CD14-positive monocyte (primary cell): Measurements from ENCODE around the gene RFX3. TPM values are rescaled to one million over a fixed set of nuclear protein-coding genes. Genes with fewer than 3 reads are reported as not detected.

Experiments
- DNase-seq, 3 donors: peaks; one replicate each; pipeline ENCODE4 v3.0.0-alpha.2; 2011 to 2022
- H2AFZ ChIP-seq: 2 replicates; pipeline ENCODE4 v1.6.0; 2012; ENCODE audit warnings: mild to moderate bottlenecking, low read depth, low read length, inconsistent platforms; ENCODE audit not compliant: insufficient read depth, poor library complexity, severe bottlenecking
- H3K27ac ChIP-seq, 2 donors: 1 replicate in 1 of 2; 2 replicates in 1 of 2; pipeline ENCODE4 v1.5.1; 2012 to 2013; ENCODE audit warnings: low read length in 2 of 2, control low read depth in 1 of 2, inconsistent platforms in 1 of 2, low read depth in 1 of 2, mild to moderate bottlenecking in 1 of 2
- H3K27me3 ChIP-seq, 2 donors: one replicate each; pipeline versions ENCODE4 v1.6.0 to v1.6.1; 2011 to 2013; ENCODE audit warnings: low read length in 2 of 2; ENCODE audit not compliant: control insufficient read depth in 2 of 2, insufficient read depth in 2 of 2
- H3K36me3 ChIP-seq, 2 donors: replicated peaks in 1 of 2; 1 replicate in 1 of 2; 2 replicates in 1 of 2; pipeline versions ENCODE4 v1.5.1 to v1.6.1; 2012 to 2013; ENCODE audit warnings: low read length in 2 of 2, control low read depth in 1 of 2, inconsistent platforms in 1 of 2, mild to moderate bottlenecking in 1 of 2; ENCODE audit not compliant: insufficient read depth in 2 of 2, control insufficient read depth in 1 of 2
- H3K4me1 ChIP-seq, 2 donors: 1 replicate in 1 of 2; 2 replicates in 1 of 2; pipeline versions ENCODE4 v1.5.1 to v1.6.1; 2012 to 2013; ENCODE audit warnings: low read length in 2 of 2, control low read depth in 1 of 2, inconsistent platforms in 1 of 2, mild to moderate bottlenecking in 1 of 2, moderate library complexity in 1 of 2; ENCODE audit not compliant: insufficient read depth in 2 of 2, control insufficient read depth in 1 of 2
- H3K4me2 ChIP-seq: replicated peaks from 2 replicates; pipeline ENCODE3; 2012; ENCODE audit warnings: low read length, moderate library complexity, mild to moderate bottlenecking; ENCODE audit not compliant: poor library complexity, severe bottlenecking; ENCODE audit errors: extremely low read depth
- H3K4me3 ChIP-seq, 3 experiments: fragments of 200-600 bp in 1 of 3; sonication (generic) in 1 of 3; replicated peaks in 1 of 3; 1 replicate in 2 of 3; 2 replicates in 1 of 3; pipeline ENCODE4 v1.5.1; 2011 to 2013; ENCODE audit warnings: low read length in 3 of 3, mild to moderate bottlenecking in 3 of 3, control low read depth in 2 of 3, low read depth in 2 of 3, inconsistent platforms in 1 of 3, moderate library complexity in 1 of 3
- H3K79me2 ChIP-seq: 2 replicates; pipeline ENCODE4 v1.6.0; 2012; ENCODE audit warnings: mild to moderate bottlenecking, control low read depth, inconsistent platforms, low read length, moderate library complexity; ENCODE audit not compliant: insufficient read depth
- H3K9ac ChIP-seq: 2 replicates; pipeline ENCODE4 v1.6.0; 2017; ENCODE audit warnings: low read length, mild to moderate bottlenecking; ENCODE audit not compliant: insufficient read depth, poor library complexity, severe bottlenecking
- H3K9me3 ChIP-seq, 2 donors: replicated peaks in 1 of 2; 1 replicate in 1 of 2; 2 replicates in 1 of 2; pipeline versions ENCODE4 v1.5.1 to v1.6.1; 2012 to 2013; ENCODE audit warnings: low read length in 2 of 2, control low read depth in 1 of 2; ENCODE audit not compliant: control insufficient read depth in 1 of 2, insufficient read depth in 1 of 2
- H4K20me1 ChIP-seq: 2 replicates; pipeline ENCODE4 v1.6.0; 2012; ENCODE audit warnings: mild to moderate bottlenecking, low read length, control low read depth, moderate library complexity; ENCODE audit not compliant: insufficient read depth
- H3K27ac Mint-ChIP-seq, 7 donors: one replicate each; pipeline ENCODE4 v1.8.0; 2020; ENCODE audit warnings: mild to moderate bottlenecking in 7 of 7, mixed read lengths in 7 of 7, moderate library complexity in 6 of 7, inconsistent platforms in 2 of 7
- H3K27me3 Mint-ChIP-seq, 3 donors: one replicate each; pipeline ENCODE4 v1.8.0; 2021 to 2022; ENCODE audit warnings: low read depth in 3 of 3, mild to moderate bottlenecking in 3 of 3, mixed read lengths in 3 of 3, moderate library complexity in 3 of 3, inconsistent platforms in 1 of 3
- H3K36me3 Mint-ChIP-seq, 2 donors: one replicate each; pipeline ENCODE4 v1.8.0; 2020; ENCODE audit warnings: mixed read lengths in 2 of 2, inconsistent platforms in 1 of 2, mild to moderate bottlenecking in 1 of 2
- H3K4me1 Mint-ChIP-seq: one replicate; pipeline ENCODE4 v1.8.0; 2020; ENCODE audit warnings: mild to moderate bottlenecking, mixed read lengths
- H3K4me3 Mint-ChIP-seq, 2 donors: one replicate each; pipeline ENCODE4 v1.8.0; 2020; ENCODE audit warnings: mild to moderate bottlenecking in 2 of 2, mixed read lengths in 2 of 2, moderate library complexity in 1 of 2
- H3K9me3 Mint-ChIP-seq, 7 donors: one replicate each; pipeline ENCODE4 v1.8.0; 2020 to 2022; ENCODE audit warnings: mixed read lengths in 7 of 7, mild to moderate bottlenecking in 6 of 7, moderate library complexity in 6 of 7, inconsistent platforms in 2 of 7
- WGBS: methylation state at CpG from one replicate; pipeline ENCODE4 v1.1.5; 2013; ENCODE audit warnings: missing lambda C conversion rate; ENCODE audit not compliant: insufficient coverage; 5-methylcytosine and 5-hydroxymethylcytosine counted together
- intact Hi-C, 2 donors: fragments of 100-400 bp; cut with micrococcal nuclease; formaldehyde crosslinking; loops; one replicate each; pipeline versions ENCODE4 v1.15.0 to v1.15.1; 2023
- polyA plus RNA-seq, 3 donors: library from polyadenylated mRNA; depleted of rRNA in 1 of 3; unstranded in 2 of 3; stranded (reverse) in 1 of 3; fragments of 300-500 nt in 2 of 3; fragments of >200 nt in 1 of 3; fragmentation: Illumina TruSeq in 2 of 3; gene quantifications; 1 replicate in 2 of 3; 2 replicates in 1 of 3; pipeline ENCODE4 v1.2.3, GENCODE V29; 2012 to 2021
- TF ChIP-seq, protein P1 (sequence below): fragments of 200-600 bp; IDR thresholded peaks from one replicate; pipeline ENCODE4 v1.8.0; 2022; ENCODE audit warnings: antibody characterized with exemption, mild to moderate bottlenecking

Gene RFX3
- polyA plus RNA-seq, 3 donors: 1.7 to 5.2 (median 3.2) TPM

DNA sequence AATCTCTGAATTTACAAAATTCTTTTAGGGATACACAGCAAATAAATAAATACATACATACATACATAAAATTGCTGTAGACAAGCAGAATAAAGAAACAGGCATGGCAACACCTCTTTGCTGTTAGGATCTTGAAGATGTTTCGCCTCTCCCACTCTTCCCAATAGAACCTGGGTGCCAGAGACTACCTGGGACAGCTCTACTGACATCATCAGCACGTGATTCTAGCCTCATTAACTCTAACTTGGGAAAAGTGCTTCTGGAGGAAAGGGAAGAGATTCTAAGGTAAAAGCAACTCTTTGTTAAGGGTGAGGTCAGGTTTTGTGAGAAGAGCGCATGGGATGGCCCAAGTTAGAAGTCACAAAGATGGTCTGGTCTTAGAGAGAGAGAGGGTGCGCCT, 339.1 kb downstream of the RFX3 start:
- Mint-ChIP-seq H3K27me3 (peaks cover 7 to 14% (median 13%) of the 10 kb centered on the region in 3 donors), H3K4me1 (peaks cover 2% of the 10 kb centered on the region), H3K36me3 (no peaks in the 10 kb centered on the region), H3K4me3 (no peak overlapping the region), H3K27ac (no peak overlapping the region), H3K9me3 (no peaks in the 10 kb centered on the region)
- Histone ChIP-seq H3K4me3 (no peak overlapping the region), H3K4me1 (no peaks in the 10 kb centered on the region), H3K36me3 (no peaks in the 10 kb centered on the region), H3K4me2 (no peak overlapping the region), H3K9ac (no peak overlapping the region), H4K20me1 (no peaks in the 10 kb centered on the region), H3K27ac (no peak overlapping the region), H3K79me2 (no peaks in the 10 kb centered on the region), H2AFZ (no peak overlapping the region), H3K9me3 (no peaks in the 10 kb centered on the region), H3K27me3 (peaks cover 2 to 11% of the 10 kb centered on the region in 2 donors)
- 94% methylated on average over 2 of the region's 4 CpGs for WGBS
- intact Hi-C loops: loop anchor here in 1 of 2 donors (10.0 kb wide), 1 partner anchor 322 kb away; no protein-coding TSS in a partner anchor
- DNase-seq: no peak
- TF ChIP-seq, protein P1, sequence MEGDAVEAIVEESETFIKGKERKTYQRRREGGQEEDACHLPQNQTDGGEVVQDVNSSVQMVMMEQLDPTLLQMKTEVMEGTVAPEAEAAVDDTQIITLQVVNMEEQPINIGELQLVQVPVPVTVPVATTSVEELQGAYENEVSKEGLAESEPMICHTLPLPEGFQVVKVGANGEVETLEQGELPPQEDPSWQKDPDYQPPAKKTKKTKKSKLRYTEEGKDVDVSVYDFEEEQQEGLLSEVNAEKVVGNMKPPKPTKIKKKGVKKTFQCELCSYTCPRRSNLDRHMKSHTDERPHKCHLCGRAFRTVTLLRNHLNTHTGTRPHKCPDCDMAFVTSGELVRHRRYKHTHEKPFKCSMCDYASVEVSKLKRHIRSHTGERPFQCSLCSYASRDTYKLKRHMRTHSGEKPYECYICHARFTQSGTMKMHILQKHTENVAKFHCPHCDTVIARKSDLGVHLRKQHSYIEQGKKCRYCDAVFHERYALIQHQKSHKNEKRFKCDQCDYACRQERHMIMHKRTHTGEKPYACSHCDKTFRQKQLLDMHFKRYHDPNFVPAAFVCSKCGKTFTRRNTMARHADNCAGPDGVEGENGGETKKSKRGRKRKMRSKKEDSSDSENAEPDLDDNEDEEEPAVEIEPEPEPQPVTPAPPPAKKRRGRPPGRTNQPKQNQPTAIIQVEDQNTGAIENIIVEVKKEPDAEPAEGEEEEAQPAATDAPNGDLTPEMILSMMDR: no peak

- intact Hi-C loops: loop anchor here in 1 of 2 donors (10.0 kb wide), 1 partner anchor 316 kb away; no protein-coding TSS in a partner anchor
- peaks cover 24 to 28% (median 27%) of the 10 kb centered on the region in 3 donors for H3K27me3 Mint-ChIP-seq
These were observed 344.5 kb downstream of the RFX3 start for GRCh38 chr9:3181049-3181953.

More at GRCh38 chr9:3181049-3181953, 344.5 kb downstream of the RFX3 start:
- peak in 2 of 3 donors; percentile 3 to 26 for DNase-seq
- Histone ChIP-seq H3K4me2 (peak overlapping the region; percentile 56), H3K9me3 (no peaks in the 10 kb centered on the region), H3K79me2 (no peaks in the 10 kb centered on the region), H3K4me1 (peaks cover 7% of the 10 kb centered on the region in 2 donors), H4K20me1 (no peaks in the 10 kb centered on the region), H3K4me3 (peak overlapping the region in 2 of 3 experiments; percentile 3 to 37), H2AFZ (no peak overlapping the region), H3K27me3 (peaks cover 10 to 30% of the 10 kb centered on the region in 2 donors), H3K36me3 (no peaks in the 10 kb centered on the region), H3K9ac (no peak overlapping the region), H3K27ac (no peak overlapping the region)
- 2% methylated on average over 74 of the region's 76 CpGs for WGBS
- Mint-ChIP-seq H3K36me3 (no peaks in the 10 kb centered on the region), H3K4me1 (peaks cover 11% of the 10 kb centered on the region), H3K4me3 (peak overlapping the region; percentile 1 to 90), H3K27ac (no peak overlapping the region), H3K9me3 (peaks cover 0 to 4% (median 0%) of the 10 kb centered on the region in 7 donors)
- TF ChIP-seq, protein P1: no peak
